ENCODE results near the gene MLYCD. TPM values are rescaled to one million over a fixed set of nuclear protein-coding genes. Genes with fewer than 3 reads are reported as not detected.

The MLYCD gene
- total RNA-seq, 4 donors from 2014 or later, result 10.8 to 20.2 (median 13.7) TPM

GRCh38 chr16:83852774-83853173 lies 46.1 kb upstream of the MLYCD start:
- no peaks in the 10 kb centered on the region for H3K36me3 ChIP-seq
- no peak overlapping the region for H3K27ac ChIP-seq
- DNase-seq, result no peak
- H3K4me3 ChIP-seq, result no peak overlapping the region
- TF ChIP-seq CTCF (IDR thresholded peaks at IDR 0.05), result no peak
- no peak for TF ChIP-seq POLR2AphosphoS5 (IDR thresholded peaks at IDR 0.05)
- no peak for TF ChIP-seq EP300 (IDR thresholded peaks at IDR 0.05; ENCODE audit: low read depth)
- TF ChIP-seq POLR2A (IDR thresholded peaks at IDR 0.05), result no peak
- in situ Hi-C loops (cut with MboI; ENCODE audit: low pct_ligation_motif_present in 1 of 4, low pct_unique_long_range_greater_than_20kb in 1 of 4, low sequenced_read_pairs in 3 of 4) (no loop called here), intact Hi-C loops (cut with DNase I; ENCODE audit: low total_unique reads) (no loop called here)
- no peaks in the 10 kb centered on the region for H3K9me3 ChIP-seq
- no peaks in the 10 kb centered on the region for H3K4me1 ChIP-seq
- WGBS, 2 donors (ENCODE audit: low coverage in 1 of 2), result 80 to 89% methylated on average over 2 to 11 of the region's 11 CpGs
- H3K27me3 ChIP-seq, result no peaks in the 10 kb centered on the region

GRCh38 chr16:83853834-83854233 lies 45.1 kb upstream of the MLYCD start:
- no peaks in the 10 kb centered on the region for H3K36me3 ChIP-seq
- H3K9me3 ChIP-seq, result no peaks in the 10 kb centered on the region
- in situ Hi-C loops (cut with MboI; ENCODE audit: low pct_ligation_motif_present in 1 of 4, low pct_unique_long_range_greater_than_20kb in 1 of 4, low sequenced_read_pairs in 3 of 4) (no loop called here), intact Hi-C loops (cut with DNase I; ENCODE audit: low total_unique reads) (no loop called here)
- WGBS, 2 donors (ENCODE audit: low coverage in 1 of 2), result 60 to 96% methylated on average over 1 to 8 of the region's 8 CpGs
- no peak overlapping the region for H3K4me3 ChIP-seq
- H3K27ac ChIP-seq, result no peak overlapping the region
- H3K4me1 ChIP-seq, result no peaks in the 10 kb centered on the region
- no peaks in the 10 kb centered on the region for H3K27me3 ChIP-seq
- no peak for DNase-seq
- no peak for TF ChIP-seq EP300 (IDR thresholded peaks at IDR 0.05; ENCODE audit: low read depth)
- no peak for TF ChIP-seq POLR2AphosphoS5 (IDR thresholded peaks at IDR 0.05)
- TF ChIP-seq POLR2A (IDR thresholded peaks at IDR 0.05), result no peak
- no peak for TF ChIP-seq CTCF (IDR thresholded peaks at IDR 0.05)

- in situ Hi-C loops (cut with MboI; ENCODE audit: low pct_ligation_motif_present in 1 of 4, low pct_unique_long_range_greater_than_20kb in 1 of 4, low sequenced_read_pairs in 3 of 4) (no loop called here), intact Hi-C loops (cut with DNase I; ENCODE audit: low total_unique reads) (no loop called here)
- no peak for TF ChIP-seq EP300 (IDR thresholded peaks at IDR 0.05; ENCODE audit: low read depth)
- no peak for TF ChIP-seq CTCF (IDR thresholded peaks at IDR 0.05)
- Histone ChIP-seq H3K4me1 (no peaks in the 10 kb centered on the region), H3K36me3 (no peaks in the 10 kb centered on the region), H3K27me3 (no peaks in the 10 kb centered on the region), H3K4me3 (no peak overlapping the region), H3K27ac (no peak overlapping the region), H3K9me3 (no peaks in the 10 kb centered on the region)
- no peak for DNase-seq
- WGBS, 2 donors (ENCODE audit: low coverage in 1 of 2), result 82 to 100% methylated on average over 2 to 9 of the region's 9 CpGs
Observed at GRCh38 chr16:83854420-83854819, 44.5 kb upstream of the MLYCD start.

- no peak for DNase-seq
- Histone ChIP-seq H3K27ac (no peak overlapping the region), H3K4me3 (no peak overlapping the region), H3K9me3 (no peaks in the 10 kb centered on the region), H3K36me3 (no peaks in the 10 kb centered on the region), H3K27me3 (no peaks in the 10 kb centered on the region), H3K4me1 (no peaks in the 10 kb centered on the region)
- no peak for TF ChIP-seq EP300 (IDR thresholded peaks at IDR 0.05; ENCODE audit: low read depth)
- no peak for TF ChIP-seq POLR2AphosphoS5 (IDR thresholded peaks at IDR 0.05)
- no peak for TF ChIP-seq CTCF (IDR thresholded peaks at IDR 0.05)
- TF ChIP-seq POLR2A (IDR thresholded peaks at IDR 0.05), result no peak
- intact Hi-C loops (cut with DNase I; ENCODE audit: low total_unique reads), result no loop called here
- 51 to 72% methylated on average over 3 to 4 of the region's 4 CpGs for whole genome bisulfite sequencing, 2 donors (ENCODE audit: low coverage in 1 of 2)
- in situ Hi-C loops (cut with MboI; ENCODE audit: low pct_ligation_motif_present in 1 of 4, low pct_unique_long_range_greater_than_20kb in 1 of 4, low sequenced_read_pairs in 3 of 4), result no loop called here
Observed at GRCh38 chr16:83856792-83857191, 42.1 kb upstream of the MLYCD start.
